HL-60 (cell line): ENCODE results near the gene HCK.
"Not testable (repeated sequence)": the region's sequence is repeated elsewhere in the genome, so short reads cannot be mapped to it uniquely, and the experiment has no call there.

Source experiments
- DNase-seq, 2 experiments: peaks; one replicate each; pipeline ENCODE4 v3.0.0-alpha.2; 2010 to 2020; ENCODE audit warnings: low read depth in 1 of 2, low spot score in 1 of 2
- H3K27ac ChIP-seq: fragments of 250-450 bp; sonication (Bioruptor Pico); replicated peaks from 2 replicates; pipeline ENCODE4 v1.5.1; 2020; ENCODE audit warnings: mild to moderate bottlenecking, moderate library complexity
- H3K27me3 ChIP-seq: fragments of 250-450 bp; sonication (Bioruptor Pico); 2 replicates; pipeline ENCODE4 v1.5.1; 2021; ENCODE audit warnings: mild to moderate bottlenecking, moderate library complexity; ENCODE audit not compliant: insufficient read depth, poor library complexity, severe bottlenecking
- H3K4me3 ChIP-seq: replicated peaks from 2 replicates; pipeline ENCODE4 v1.5.1; 2011; ENCODE audit warnings: mild to moderate bottlenecking, control low read depth, low read length; ENCODE audit not compliant: insufficient read depth
- GABPA ChIP-seq: IDR thresholded peaks from 2 replicates; pipeline ENCODE4 v1.6.1; 2012; ENCODE audit warnings: low read depth
- POLR2AphosphoS5 ChIP-seq: IDR thresholded peaks from 2 replicates; pipeline ENCODE4 v1.6.1; 2012; ENCODE audit warnings: low read depth
- SPI1 ChIP-seq: IDR thresholded peaks from 2 replicates; pipeline ENCODE4 v1.6.1; 2012; ENCODE audit warnings: low read depth, mild to moderate bottlenecking, borderline replicate concordance
- TF ChIP-seq, protein P1 (sequence below): IDR thresholded peaks from one replicate; pipeline ENCODE4 v1.5.1; 2011; ENCODE audit warnings: low read length, control low read depth, inconsistent platforms; ENCODE audit not compliant: insufficient read depth
- TF ChIP-seq, protein P2 (sequence below): IDR thresholded peaks from 2 replicates; pipeline ENCODE4 v1.6.1; 2012; ENCODE audit warnings: low read depth; ENCODE audit not compliant: insufficient replicate concordance

HCK gene

DNA sequence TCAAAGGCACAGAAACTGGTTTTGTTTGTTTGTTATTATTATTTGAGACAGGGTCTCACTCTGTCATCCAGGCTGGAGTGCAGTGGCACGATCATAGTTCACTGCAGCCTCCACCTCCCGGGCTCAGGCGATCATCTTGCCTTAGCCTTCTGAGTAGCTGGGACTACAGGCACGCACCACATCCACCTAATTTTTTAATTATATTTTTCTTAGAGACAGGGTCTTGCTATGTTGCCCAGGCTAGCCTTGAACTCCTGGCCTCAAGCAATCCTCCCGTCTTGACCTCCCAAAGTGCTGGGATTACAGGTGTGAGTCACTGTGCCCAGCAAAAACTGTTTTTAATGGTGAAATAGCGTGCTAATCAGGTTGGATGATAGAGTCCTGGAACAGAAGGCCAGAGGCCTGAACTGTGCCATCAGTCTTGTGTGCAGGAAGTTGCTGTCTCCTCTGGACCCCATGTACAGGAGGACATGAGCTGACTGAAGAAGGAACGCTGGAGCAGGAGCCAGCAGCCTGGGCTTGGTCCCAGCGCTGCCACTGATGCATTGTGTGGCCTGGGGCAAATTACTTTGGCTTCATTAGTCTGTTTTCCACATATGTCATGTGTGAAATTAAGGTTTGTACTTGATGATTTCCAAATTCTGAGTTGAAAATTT is 62.4 kb downstream of the HCK start:
- no peak for DNase-seq
- Histone ChIP-seq H3K4me3 (no peak overlapping the region), H3K27ac (no peak overlapping the region), H3K27me3 (no peaks in the 10 kb centered on the region)
- TF ChIP-seq, protein P1, sequence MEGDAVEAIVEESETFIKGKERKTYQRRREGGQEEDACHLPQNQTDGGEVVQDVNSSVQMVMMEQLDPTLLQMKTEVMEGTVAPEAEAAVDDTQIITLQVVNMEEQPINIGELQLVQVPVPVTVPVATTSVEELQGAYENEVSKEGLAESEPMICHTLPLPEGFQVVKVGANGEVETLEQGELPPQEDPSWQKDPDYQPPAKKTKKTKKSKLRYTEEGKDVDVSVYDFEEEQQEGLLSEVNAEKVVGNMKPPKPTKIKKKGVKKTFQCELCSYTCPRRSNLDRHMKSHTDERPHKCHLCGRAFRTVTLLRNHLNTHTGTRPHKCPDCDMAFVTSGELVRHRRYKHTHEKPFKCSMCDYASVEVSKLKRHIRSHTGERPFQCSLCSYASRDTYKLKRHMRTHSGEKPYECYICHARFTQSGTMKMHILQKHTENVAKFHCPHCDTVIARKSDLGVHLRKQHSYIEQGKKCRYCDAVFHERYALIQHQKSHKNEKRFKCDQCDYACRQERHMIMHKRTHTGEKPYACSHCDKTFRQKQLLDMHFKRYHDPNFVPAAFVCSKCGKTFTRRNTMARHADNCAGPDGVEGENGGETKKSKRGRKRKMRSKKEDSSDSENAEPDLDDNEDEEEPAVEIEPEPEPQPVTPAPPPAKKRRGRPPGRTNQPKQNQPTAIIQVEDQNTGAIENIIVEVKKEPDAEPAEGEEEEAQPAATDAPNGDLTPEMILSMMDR = no peak
- no peak for TF ChIP-seq SPI1

DNA sequence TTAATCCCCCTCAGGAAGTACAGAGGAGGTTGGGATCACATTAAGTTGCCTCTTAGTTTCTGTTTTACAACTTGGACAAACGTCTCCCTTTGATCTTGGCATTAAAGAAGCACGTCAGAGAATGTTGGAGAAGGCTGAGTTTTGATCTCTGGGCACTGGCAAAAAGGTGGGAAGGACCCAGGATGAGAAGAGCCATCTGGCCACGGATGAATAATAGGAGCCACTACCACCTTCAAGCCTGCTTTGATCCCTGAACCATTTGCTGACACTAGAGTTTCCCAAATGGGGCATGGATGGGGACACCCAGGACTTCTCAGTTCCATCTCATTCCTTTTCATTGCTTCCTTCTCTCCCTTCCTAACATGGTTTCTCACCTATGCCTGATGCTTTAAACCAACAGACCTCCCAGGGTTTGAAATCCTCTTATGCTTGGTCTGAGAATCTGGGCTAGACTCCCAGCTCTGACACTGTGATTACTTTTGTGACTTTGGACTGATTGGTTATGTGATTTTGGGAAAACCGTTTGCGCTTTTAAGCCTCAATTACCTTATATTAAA is 63.2 kb downstream of the HCK start:
- H3K27ac ChIP-seq = no peak overlapping the region
- H3K4me3 ChIP-seq = no peak overlapping the region
- no peaks in the 10 kb centered on the region for H3K27me3 ChIP-seq
- TF ChIP-seq SPI1 (no peak), POLR2AphosphoS5 (no peak), GABPA (no peak)
- TF ChIP-seq, protein P1 = no peak
- TF ChIP-seq, protein P2, sequence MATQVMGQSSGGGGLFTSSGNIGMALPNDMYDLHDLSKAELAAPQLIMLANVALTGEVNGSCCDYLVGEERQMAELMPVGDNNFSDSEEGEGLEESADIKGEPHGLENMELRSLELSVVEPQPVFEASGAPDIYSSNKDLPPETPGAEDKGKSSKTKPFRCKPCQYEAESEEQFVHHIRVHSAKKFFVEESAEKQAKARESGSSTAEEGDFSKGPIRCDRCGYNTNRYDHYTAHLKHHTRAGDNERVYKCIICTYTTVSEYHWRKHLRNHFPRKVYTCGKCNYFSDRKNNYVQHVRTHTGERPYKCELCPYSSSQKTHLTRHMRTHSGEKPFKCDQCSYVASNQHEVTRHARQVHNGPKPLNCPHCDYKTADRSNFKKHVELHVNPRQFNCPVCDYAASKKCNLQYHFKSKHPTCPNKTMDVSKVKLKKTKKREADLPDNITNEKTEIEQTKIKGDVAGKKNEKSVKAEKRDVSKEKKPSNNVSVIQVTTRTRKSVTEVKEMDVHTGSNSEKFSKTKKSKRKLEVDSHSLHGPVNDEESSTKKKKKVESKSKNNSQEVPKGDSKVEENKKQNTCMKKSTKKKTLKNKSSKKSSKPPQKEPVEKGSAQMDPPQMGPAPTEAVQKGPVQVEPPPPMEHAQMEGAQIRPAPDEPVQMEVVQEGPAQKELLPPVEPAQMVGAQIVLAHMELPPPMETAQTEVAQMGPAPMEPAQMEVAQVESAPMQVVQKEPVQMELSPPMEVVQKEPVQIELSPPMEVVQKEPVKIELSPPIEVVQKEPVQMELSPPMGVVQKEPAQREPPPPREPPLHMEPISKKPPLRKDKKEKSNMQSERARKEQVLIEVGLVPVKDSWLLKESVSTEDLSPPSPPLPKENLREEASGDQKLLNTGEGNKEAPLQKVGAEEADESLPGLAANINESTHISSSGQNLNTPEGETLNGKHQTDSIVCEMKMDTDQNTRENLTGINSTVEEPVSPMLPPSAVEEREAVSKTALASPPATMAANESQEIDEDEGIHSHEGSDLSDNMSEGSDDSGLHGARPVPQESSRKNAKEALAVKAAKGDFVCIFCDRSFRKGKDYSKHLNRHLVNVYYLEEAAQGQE = no peak
- DNase-seq = no peak

DNA sequence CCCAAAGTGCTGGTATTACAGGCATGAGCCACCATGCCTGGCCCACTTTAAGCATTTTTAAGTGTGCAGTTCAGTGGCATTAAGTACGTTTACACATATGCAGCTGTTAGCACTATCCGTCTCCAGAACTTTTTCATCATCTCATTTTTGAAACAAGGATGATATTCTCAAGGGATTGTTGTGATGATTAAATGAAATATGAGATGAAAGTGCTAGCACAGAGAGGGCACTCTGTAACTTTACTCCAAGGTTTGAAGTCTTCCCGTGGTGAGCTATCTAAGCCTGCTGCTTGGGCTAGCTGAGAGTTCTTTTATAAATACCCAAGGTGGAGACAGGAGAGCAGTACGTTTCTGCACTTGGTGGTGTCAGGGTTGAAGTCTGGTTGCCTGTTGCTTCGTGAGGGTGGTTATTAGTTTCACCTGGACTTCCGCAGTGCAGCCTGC is 64.1 kb downstream of the HCK start:
- H3K27ac ChIP-seq = no peak overlapping the region
- TF ChIP-seq POLR2AphosphoS5 (no peak), SPI1 (no peak), GABPA (no peak)
- TF ChIP-seq, protein P1 = no peak
- TF ChIP-seq, protein P2 = no peak
- DNase-seq = no peak
- H3K27me3 ChIP-seq = no peaks in the 10 kb centered on the region
- H3K4me3 ChIP-seq = no peak overlapping the region

DNA sequence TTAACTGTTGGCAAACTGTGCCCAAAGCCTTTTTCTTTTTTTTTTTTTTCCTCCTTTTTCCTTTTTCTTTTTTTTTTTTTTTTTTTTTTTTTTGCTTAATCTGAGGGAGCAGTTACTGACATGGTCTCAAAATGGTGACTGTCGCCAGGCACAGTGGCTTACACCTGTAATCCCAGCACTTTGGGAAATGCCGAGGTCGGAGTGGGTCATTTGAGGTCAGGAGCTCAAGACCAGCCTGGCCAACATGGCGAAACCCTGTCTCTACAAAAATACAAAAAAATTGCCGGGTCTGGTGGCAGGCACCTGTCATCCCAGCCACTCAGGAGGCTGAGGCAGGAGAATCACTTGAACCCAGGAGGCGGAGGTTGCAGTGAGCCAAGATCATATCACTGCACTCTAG is 64.8 kb downstream of the HCK start:
- DNase-seq, H3K4me3 ChIP-seq, H3K27me3 ChIP-seq, H3K27ac ChIP-seq: not testable (repeated sequence)

DNA sequence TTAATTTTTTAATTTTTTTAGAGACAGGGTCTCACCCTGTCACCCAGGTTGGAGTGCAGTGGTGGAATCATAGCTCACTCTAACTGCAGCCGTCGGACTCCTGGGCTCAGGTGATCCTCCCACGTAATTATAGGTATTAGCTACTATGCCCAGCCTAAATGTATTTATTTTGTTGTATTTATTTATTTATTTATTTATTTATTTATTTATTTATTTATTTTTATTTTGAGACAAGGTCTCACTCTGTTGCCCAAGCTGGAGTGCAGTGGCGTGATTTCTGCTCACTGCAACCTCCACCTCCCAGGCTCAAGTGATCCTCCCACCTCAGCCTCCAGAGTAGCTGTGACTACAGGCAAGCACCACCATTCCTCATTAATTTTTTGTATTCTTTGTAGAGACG is 66.4 kb downstream of the HCK start:
- DNase-seq, H3K4me3 ChIP-seq: not testable (repeated sequence)

More for the DNA sequence above, 66.4 kb downstream of the HCK start:
- H3K27ac ChIP-seq, H3K27me3 ChIP-seq: not testable (repeated sequence)
